Chondrocyte (in vitro differentiated cells): ENCODE results near the gene AP2M1. TPM values are rescaled to one million over a fixed set of nuclear protein-coding genes. Genes with fewer than 3 reads are reported as not detected.
"Not testable (repeated sequence)": the region's sequence is repeated elsewhere in the genome, so short reads cannot be mapped to it uniquely, and the experiment has no call there.

Experiments
- DNase-seq: peaks from one replicate; pipeline ENCODE4 v3.0.0; 2021; ENCODE audit warnings: mixed read lengths, low spot score
- H3K27ac Mint-ChIP-seq: one replicate; pipeline ENCODE4 v1.8.0; 2021; ENCODE audit warnings: mild to moderate bottlenecking, moderate library complexity, mixed read lengths; ENCODE audit not compliant: unreplicated experiment
- H3K27me3 Mint-ChIP-seq: 2 replicates; pipeline ENCODE4 v1.8.0; 2021; ENCODE audit warnings: low read depth, mixed read lengths
- H3K36me3 Mint-ChIP-seq: 2 replicates; pipeline ENCODE4 v1.8.0; 2021; ENCODE audit warnings: low read depth, mixed read lengths
- H3K4me1 Mint-ChIP-seq: 2 replicates; pipeline ENCODE4 v1.8.0; 2021; ENCODE audit warnings: low read depth, mild to moderate bottlenecking, mixed read lengths
- H3K4me3 Mint-ChIP-seq: one replicate; pipeline ENCODE4 v1.8.0; 2021; ENCODE audit warnings: mild to moderate bottlenecking, moderate library complexity, mixed read lengths; ENCODE audit not compliant: unreplicated experiment
- H3K9me3 Mint-ChIP-seq: 2 replicates; pipeline ENCODE4 v1.8.0; 2021; ENCODE audit warnings: low read depth, mixed read lengths
- CTCF ChIP-seq: fragments of 200-600 bp; sonication (generic); IDR thresholded peaks from 2 replicates; pipeline ENCODE4 v1.5.0; 2021; ENCODE audit warnings: antibody characterized with exemption, mild to moderate bottlenecking, moderate library complexity
- total RNA-seq: library from RNA; stranded (reverse); gene quantifications from 3 replicates; pipeline ENCODE4 v1.2.1, GENCODE V29; 2021

AP2M1 gene
- total RNA-seq, 1 donor from 2014 or later = 488 TPM

- no peak for DNase-seq
- peak overlapping the region; percentile 97 for H3K4me3 Mint-ChIP-seq
- peaks cover 1% of the 10 kb centered on the region for H3K36me3 Mint-ChIP-seq
- no peak for TF ChIP-seq CTCF
- no peaks in the 10 kb centered on the region for H3K9me3 Mint-ChIP-seq
- H3K27ac Mint-ChIP-seq = peak overlapping the region; percentile 91
- peaks cover 61% of the 10 kb centered on the region for H3K4me1 Mint-ChIP-seq
- H3K27me3 Mint-ChIP-seq = no peaks in the 10 kb centered on the region
These were observed 17.4 kb upstream of the AP2M1 start for GRCh38 chr3:184157206-184157605.

- Mint-ChIP-seq H3K27me3 (no peaks in the 10 kb centered on the region), H3K4me1 (peaks cover 60% of the 10 kb centered on the region), H3K4me3 (peak overlapping the region; percentile 35), H3K36me3 (peaks cover 1% of the 10 kb centered on the region), H3K9me3 (no peaks in the 10 kb centered on the region), H3K27ac (peak overlapping the region; percentile 71)
- TF ChIP-seq CTCF = no peak
- DNase-seq = no peak
These were observed 16.3 kb upstream of the AP2M1 start for GRCh38 chr3:184158404-184158803.

- DNase-seq = no peak
- H3K36me3 Mint-ChIP-seq = peaks cover 10% of the 10 kb centered on the region
- peak overlapping the region; percentile 92 for H3K27ac Mint-ChIP-seq
- peak overlapping the region; percentile 1 for H3K4me3 Mint-ChIP-seq
- peaks cover 46% of the 10 kb centered on the region for H3K4me1 Mint-ChIP-seq
- H3K27me3 Mint-ChIP-seq = no peaks in the 10 kb centered on the region
- no peaks in the 10 kb centered on the region for H3K9me3 Mint-ChIP-seq
- TF ChIP-seq CTCF = no peak
These were observed 14.2 kb upstream of the AP2M1 start for GRCh38 chr3:184160456-184160855.

GRCh38 chr3:184162571-184163070 lies 12.0 kb upstream of the AP2M1 start:
- H3K4me3 Mint-ChIP-seq, H3K27me3 Mint-ChIP-seq, H3K9me3 Mint-ChIP-seq, DNase-seq: not testable (repeated sequence)
- Mint-ChIP-seq H3K36me3 (peaks cover 23% of the 10 kb centered on the region), H3K4me1 (peaks cover 41% of the 10 kb centered on the region), H3K27ac (peak overlapping the region; percentile 4)

GRCh38 chr3:184164648-184165330 lies 9.9 kb upstream of the AP2M1 start:
- H3K36me3 Mint-ChIP-seq = peaks cover 29% of the 10 kb centered on the region
- no peak for TF ChIP-seq CTCF
- peaks cover 50% of the 10 kb centered on the region for H3K4me1 Mint-ChIP-seq
- peak; percentile 86 for DNase-seq
- H3K9me3 Mint-ChIP-seq = no peaks in the 10 kb centered on the region
- no peak overlapping the region for H3K27ac Mint-ChIP-seq
- no peaks in the 10 kb centered on the region for H3K27me3 Mint-ChIP-seq
- no peak overlapping the region for H3K4me3 Mint-ChIP-seq

GRCh38 chr3:184165543-184165942 lies 9.1 kb upstream of the AP2M1 start:
- DNase-seq = no peak
- H3K27ac Mint-ChIP-seq = no peak overlapping the region
- H3K9me3 Mint-ChIP-seq = no peaks in the 10 kb centered on the region
- H3K4me3 Mint-ChIP-seq = no peak overlapping the region
- H3K36me3 Mint-ChIP-seq = peaks cover 29% of the 10 kb centered on the region
- H3K4me1 Mint-ChIP-seq = peaks cover 43% of the 10 kb centered on the region
- no peak for TF ChIP-seq CTCF
- no peaks in the 10 kb centered on the region for H3K27me3 Mint-ChIP-seq
